GM19023 (cell line): ENCODE data around the gene PBX1.

Experiments used
- ATAC-seq: cut with Tn5 transposase; IDR thresholded peaks from one replicate; pipeline ENCODE4 v1.9.1; 2021; ENCODE audit warnings: mild to moderate bottlenecking, moderate library complexity; ENCODE audit not compliant: unreplicated experiment

Gene PBX1

GRCh38 chr1:164693564-164694359, 134.8 kb downstream of the PBX1 start:
- ATAC-seq = no peak

DNA sequence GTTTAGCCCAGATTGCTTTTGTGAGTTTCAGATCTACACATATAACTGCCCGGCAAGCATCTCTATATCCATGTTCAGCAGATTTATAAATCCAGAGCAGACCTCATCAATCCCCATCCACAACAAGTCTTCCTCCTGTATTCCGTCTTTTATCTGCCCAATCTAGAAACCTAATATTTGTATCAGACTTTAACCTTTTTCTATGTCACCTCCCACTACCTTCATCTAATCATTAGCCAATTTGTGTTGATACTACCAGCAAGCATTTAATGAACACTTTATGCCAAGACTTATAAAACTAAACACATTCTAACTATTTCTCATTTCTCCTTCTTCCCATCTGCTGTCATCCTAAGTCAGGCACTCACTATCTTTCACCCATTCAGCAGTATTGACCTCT, 135.5 kb downstream of the PBX1 start:
- ATAC-seq = no peak

GRCh38 chr1:164695956-164696665, 137.1 kb downstream of the PBX1 start:
- ATAC-seq = no peak

- no peak for ATAC-seq
Measured at GRCh38 chr1:164699815-164700491, 141.0 kb downstream of the PBX1 start.

- no peak for ATAC-seq
Measured at GRCh38 chr1:164700683-164701082, 141.7 kb downstream of the PBX1 start.

GRCh38 chr1:164701189-164701761, 142.3 kb downstream of the PBX1 start:
- no peak for ATAC-seq

GRCh38 chr1:164702216-164702615, 143.2 kb downstream of the PBX1 start:
- no peak for ATAC-seq

DNA sequence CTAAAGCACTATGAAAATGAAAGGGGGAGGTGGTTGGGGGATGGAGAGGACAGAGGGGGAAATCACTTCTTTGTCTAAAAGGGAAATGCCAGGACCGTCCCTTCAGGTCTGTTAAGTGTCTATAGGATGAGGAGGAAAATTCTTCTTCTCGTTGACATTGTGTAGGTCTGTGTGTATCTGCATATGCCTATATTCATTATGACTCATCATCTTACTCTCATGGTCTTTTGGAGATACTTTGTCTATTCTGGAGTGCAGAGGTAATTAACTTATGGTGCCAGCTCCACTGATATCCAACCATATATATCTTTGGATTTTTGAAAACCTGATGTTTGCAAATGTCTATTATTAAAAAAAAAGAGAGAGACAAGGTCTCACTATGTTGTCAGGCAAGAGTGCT, 143.7 kb downstream of the PBX1 start:
- no peak for ATAC-seq

- ATAC-seq = no peak
Measured at GRCh38 chr1:164703463-164703862, 144.5 kb downstream of the PBX1 start.

DNA sequence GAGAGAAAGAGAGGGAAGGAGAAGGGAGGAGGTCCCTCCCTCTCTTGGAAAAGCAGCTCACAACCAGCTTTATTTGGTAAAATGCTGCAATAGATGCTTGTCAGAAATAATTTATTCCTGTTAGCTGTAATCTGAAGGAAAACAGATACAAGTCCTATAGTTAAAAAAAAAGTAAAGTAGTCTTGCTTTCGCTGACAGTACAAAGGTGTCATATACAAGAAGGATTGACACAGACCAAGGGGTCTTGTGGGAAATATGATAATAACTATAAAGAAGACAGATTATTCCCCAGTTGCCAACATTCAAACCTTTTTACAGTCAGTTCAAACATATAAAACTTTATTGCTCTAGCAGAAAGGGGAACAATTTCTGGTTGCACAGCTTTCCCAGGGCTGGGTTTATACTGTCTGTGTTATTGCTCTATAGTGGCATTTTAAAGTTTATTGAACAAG, 145.0 kb downstream of the PBX1 start:
- ATAC-seq = no peak

GRCh38 chr1:164704954-164705353, 146.0 kb downstream of the PBX1 start:
- ATAC-seq = no peak

DNA sequence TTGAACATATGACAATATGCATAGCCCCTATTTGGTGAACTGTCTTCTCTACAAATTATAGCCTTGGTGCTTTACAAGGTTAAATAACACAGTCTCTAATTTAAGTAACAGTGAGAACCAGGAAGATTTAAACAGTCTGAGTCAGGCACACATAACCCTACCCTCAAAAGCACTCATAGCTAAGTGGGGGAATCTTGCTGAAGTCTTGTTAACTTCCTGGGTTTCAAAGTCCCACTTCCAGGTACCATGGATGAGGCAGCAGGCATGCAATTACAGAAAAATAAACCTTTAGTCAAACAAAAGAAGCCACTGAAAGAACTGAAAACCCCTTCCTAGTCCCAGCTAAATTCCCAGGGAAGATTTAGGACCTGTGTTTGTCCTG, 147.6 kb downstream of the PBX1 start:
- ATAC-seq = no peak

- no peak for ATAC-seq
Measured at GRCh38 chr1:164707868-164708331, 148.9 kb downstream of the PBX1 start.

DNA sequence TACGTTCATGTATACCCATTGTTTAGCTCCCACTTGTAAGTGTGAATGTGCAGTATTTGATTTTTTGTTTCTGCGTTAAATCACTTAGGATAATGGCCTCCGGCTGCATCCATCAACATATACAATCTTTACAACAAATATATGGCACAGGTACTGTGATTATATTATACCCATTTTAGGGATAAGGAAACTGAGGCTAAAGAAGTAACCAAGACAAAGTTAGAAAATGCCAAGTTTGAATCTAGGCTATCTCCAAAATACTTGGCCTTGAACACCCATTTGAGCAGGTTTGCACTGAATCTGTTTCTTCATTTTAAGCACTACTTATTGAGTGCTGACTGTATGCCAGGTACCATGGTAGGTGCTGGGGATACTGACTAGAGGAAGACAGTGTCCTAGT, 149.6 kb downstream of the PBX1 start:
- ATAC-seq = no peak

DNA sequence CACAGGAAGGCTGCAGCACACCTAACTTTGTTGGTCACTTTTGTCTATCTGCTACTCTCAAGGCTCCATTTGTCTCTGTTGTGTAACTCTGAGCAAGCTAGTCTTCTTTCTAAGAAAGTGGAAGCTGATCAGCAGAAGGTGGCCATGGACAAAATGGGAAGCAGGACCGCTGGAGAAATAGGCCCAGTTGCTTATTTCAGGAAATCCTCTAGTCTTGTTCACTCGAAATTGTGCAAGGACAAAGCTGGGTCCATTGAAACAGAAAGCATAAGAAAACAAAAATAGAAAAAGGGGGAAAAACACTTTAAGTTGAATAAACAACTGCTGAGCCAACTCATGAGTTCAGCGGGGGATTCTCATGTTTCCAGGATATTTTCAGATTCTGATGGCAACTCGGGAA, 150.1 kb downstream of the PBX1 start:
- no peak for ATAC-seq

DNA sequence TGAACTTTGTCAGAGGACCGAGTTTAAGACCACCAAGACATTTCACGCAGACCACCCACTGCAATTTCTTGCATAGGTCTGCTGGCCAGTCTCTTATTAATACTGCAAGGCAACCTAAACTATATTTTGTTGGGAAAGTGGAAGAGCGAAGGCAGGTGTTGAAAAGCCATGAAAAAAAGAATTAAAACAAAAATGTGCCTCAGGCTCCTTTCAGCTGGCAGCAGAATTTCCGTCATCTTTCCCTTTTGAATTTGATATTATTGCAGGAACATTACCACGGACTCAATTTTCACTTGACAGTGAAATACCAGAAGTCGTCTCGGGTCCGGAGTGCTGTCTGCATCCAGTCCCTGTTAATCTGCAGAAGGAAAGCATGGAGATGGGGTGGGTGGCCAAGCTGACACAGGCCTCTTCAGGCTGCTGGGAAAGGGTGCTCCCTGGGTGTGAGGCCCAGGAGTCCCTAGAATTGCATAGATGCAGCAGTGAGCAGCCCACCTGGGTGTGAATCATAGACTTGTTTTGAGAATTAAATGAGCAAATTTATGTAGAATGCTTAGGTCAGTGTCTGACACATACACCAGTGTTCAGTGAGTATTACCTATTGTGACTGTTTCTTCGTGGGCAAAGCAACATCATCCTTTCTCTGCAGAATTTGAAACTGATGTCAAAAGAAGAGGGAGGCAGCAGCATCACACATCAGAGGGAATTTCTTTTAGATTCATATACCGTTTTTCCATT, 150.7 kb downstream of the PBX1 start:
- ATAC-seq = no peak

DNA sequence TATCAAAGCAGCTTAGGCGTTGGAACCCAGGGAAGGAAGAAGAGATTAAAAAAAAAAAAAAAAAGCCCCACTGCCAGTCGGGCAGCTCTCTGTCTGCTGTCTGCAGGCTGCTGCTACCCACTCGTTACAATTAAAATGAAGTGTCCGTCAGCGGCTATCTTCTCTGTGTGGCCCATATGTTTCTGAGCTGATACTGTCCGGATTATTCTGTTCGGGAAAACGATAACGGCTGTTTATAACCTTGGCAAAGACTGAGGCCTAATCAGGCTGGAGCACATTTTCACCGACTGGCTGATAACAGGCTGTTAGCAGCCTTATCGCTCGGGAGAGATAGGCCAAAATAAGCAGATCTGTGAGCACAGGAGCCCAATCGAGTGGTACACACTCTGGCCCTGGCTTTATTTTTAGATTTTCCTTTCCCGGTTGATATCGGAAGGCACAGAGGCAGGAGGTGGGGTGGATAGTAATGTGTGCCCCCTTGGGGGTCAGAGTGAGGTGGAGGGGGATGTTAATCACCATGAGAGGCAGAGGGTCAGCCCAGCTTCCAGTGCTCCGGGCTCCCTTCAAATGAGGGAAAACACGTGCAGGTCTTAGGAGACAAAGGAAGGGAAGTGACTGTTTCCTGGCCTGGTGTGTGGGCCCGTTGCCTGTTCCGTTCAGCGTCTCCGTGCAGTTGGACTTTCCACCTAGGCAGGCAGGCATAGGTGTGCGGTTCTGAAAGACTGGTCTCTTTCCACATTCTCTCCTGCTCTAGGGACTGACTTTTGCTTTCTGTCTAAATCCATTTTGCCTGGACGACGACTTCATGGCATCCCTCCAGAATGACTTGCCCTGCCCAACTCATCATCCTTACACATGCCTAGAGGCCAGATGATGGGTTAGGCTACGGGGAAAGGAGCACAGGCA, 153.4 kb downstream of the PBX1 start:
- ATAC-seq = no peak

DNA sequence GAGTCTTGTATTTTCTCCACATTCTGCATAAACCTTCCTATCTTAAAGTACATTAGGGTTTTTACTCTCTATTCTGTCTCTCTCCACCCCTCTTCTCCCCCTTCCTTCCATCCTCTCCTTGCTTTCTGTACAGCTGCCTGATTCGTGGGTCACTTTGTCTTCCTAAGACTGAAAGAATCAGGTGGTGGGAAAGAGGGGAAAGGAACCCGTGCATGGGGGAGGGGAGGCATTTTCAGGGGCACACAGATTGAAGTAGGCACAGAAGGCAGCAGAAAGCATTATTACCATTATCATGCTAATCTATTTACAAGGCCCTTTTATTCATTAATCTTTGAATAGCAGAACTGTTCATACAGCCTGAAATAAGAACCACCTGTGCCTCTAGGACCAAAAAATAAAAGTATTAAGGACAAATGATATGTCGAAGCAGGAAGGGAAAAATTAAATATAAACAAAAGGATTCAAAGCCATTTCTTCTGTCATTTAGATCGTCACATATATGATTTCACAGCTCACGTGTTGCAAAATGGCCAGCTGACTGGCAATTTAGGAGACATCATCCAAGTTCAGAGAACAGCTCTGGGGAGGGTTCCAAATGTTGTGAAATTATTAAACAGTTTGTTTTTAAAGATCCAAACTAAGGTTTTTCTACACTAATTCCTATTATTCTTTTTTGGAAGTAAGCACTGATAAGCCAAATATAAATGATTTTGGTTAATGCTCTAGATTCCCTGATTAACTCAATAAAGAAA, 154.6 kb downstream of the PBX1 start:
- ATAC-seq = no peak
